ENCODE data around the gene POLN. TPM values are rescaled to one million over a fixed set of nuclear protein-coding genes. Genes with fewer than 3 reads are reported as not detected.
"Not testable (repeated sequence)": the region's sequence is repeated elsewhere in the genome, so short reads cannot be mapped to it uniquely, and the experiment has no call there.

The POLN gene
- total RNA-seq, 2 donors from 2014 or later, result 3.8 to 15.2 TPM

DNA sequence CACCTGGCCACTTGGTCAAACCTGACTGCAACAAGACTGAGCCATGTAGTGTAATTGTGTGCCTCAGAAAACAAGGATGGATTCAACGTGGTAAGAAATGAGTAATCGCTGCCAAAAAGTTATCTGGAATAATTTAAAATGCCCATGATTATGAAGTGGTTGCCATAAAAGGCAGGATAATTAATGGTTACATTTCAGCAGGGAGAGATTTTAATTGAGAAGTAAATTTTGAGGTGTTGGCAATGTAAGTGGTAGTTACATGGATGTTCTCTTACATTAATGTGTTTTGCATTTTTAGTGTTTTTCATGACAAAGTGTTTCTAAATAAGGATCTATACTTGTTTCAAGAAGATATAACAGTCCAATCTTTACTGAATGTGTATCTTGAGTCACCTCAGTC, 15.7 kb downstream of the POLN start:
- intact Hi-C loops (cut with DNase I), result no loop called here
- Histone ChIP-seq H3K36me3 (no peaks in the 10 kb centered on the region), H3K27me3 (replicated peaks; ENCODE audit: insufficient read depth) (no peaks in the 10 kb centered on the region), H3K9me3 (no peaks in the 10 kb centered on the region), H3K4me1 (replicated peaks) (no peaks in the 10 kb centered on the region), H3K27ac (no peak overlapping the region), H3K4me3 (no peak overlapping the region)
- TF ChIP-seq, protein P1, sequence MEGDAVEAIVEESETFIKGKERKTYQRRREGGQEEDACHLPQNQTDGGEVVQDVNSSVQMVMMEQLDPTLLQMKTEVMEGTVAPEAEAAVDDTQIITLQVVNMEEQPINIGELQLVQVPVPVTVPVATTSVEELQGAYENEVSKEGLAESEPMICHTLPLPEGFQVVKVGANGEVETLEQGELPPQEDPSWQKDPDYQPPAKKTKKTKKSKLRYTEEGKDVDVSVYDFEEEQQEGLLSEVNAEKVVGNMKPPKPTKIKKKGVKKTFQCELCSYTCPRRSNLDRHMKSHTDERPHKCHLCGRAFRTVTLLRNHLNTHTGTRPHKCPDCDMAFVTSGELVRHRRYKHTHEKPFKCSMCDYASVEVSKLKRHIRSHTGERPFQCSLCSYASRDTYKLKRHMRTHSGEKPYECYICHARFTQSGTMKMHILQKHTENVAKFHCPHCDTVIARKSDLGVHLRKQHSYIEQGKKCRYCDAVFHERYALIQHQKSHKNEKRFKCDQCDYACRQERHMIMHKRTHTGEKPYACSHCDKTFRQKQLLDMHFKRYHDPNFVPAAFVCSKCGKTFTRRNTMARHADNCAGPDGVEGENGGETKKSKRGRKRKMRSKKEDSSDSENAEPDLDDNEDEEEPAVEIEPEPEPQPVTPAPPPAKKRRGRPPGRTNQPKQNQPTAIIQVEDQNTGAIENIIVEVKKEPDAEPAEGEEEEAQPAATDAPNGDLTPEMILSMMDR (IDR thresholded peaks at IDR 0.05), result no peak
- TF ChIP-seq POLR2AphosphoS5 (IDR thresholded peaks at IDR 0.05) (no peak), POLR2A (IDR thresholded peaks at IDR 0.05) (no peak)
- DNase-seq (ENCODE audit: low spot score), result no peak
- WGBS, result 79% methylated on average over 2 of the region's 2 CpGs

GRCh38 chr4:2222838-2223237, 19.1 kb downstream of the POLN start:
- no peak for DNase-seq (ENCODE audit: low spot score)
- Histone ChIP-seq H3K4me1 (replicated peaks) (no peaks in the 10 kb centered on the region), H3K27ac (no peak overlapping the region), H3K9me3 (no peaks in the 10 kb centered on the region), H3K27me3 (replicated peaks; ENCODE audit: insufficient read depth) (no peaks in the 10 kb centered on the region), H3K36me3 (no peaks in the 10 kb centered on the region), H3K4me3 (no peak overlapping the region)
- intact Hi-C loops (cut with DNase I), result loop anchor here (5.0 kb wide), 1 partner anchor 239 kb away; no protein-coding TSS in a partner anchor
- TF ChIP-seq, protein P1 (IDR thresholded peaks at IDR 0.05), result no peak
- TF ChIP-seq POLR2AphosphoS5 (IDR thresholded peaks at IDR 0.05) (no peak), POLR2A (IDR thresholded peaks at IDR 0.05) (no peak)
- WGBS, result 51% methylated on average over 2 of the region's 2 CpGs

DNA sequence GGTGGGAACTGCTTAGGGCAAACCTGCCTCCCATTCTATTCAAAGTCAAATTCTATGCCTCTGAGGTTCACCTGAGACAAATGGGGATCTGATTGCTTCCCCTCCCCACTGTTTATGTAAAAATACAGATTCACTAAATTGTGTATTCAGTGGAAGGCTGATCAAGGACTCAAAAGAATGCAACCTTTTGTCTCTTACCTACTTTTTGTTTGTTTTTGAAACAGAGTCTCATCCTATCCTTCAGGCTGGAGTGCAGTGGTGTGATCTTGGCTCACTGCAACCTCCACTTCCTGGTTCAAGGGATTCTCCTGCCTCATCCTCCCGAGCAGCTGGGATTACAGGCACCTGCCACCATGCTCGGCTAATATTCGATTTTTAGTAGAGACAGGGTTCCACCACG, 20.5 kb downstream of the POLN start:
- not testable (repeated sequence) for H3K4me3 ChIP-seq; H3K4me1 ChIP-seq (replicated peaks); H3K27ac ChIP-seq; H3K27me3 ChIP-seq (replicated peaks; ENCODE audit: insufficient read depth); DNase-seq (ENCODE audit: low spot score); H3K9me3 ChIP-seq; H3K36me3 ChIP-seq
- intact Hi-C loops (cut with DNase I), result loop anchor here (5.0 kb wide), 1 partner anchor 241 kb away; no protein-coding TSS in a partner anchor
- 67% methylated on average over 4 of the region's 4 CpGs for WGBS

DNA sequence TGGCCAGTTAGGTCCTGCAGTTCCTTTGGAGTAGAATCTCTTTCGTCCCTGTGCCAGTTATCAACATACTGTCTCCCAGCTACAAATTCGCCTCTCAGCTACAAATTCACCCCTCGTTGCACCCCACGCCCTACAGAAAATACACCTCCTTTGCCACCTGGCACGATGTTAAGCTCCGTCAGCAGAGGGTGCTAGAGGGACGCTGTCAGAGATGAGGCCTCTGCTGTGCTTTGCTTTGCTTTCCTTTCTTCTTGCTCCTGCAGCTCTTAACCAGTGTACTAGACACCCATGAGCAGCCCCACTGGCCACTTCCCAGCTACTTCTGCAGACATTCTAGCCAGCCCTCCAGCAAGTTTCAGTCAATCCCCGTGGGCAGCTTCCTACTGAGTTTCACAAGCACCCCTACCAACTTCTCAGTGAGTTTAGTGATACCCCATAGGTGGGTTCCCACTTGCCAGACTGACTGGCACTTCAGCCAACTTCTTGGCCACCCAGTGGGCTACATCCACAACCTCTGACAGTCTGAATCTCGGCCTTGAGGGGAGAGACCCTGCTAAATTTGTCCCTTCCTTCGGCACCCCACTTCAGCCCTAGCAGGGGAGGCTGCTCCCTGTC, 21.8 kb downstream of the POLN start:
- no peaks in the 10 kb centered on the region for H3K36me3 ChIP-seq
- H3K4me1 ChIP-seq (replicated peaks), result no peaks in the 10 kb centered on the region
- H3K9me3 ChIP-seq, result no peaks in the 10 kb centered on the region
- WGBS, result 14% methylated on average over 10 of the region's 10 CpGs
- intact Hi-C loops (cut with DNase I), result loop anchor here (5.0 kb wide), 1 partner anchor 242 kb away; no protein-coding TSS in a partner anchor
- no peak overlapping the region for H3K27ac ChIP-seq
- peak; percentile 72 for DNase-seq (ENCODE audit: low spot score)
- TF ChIP-seq POLR2AphosphoS5 (IDR thresholded peaks at IDR 0.05), result peak; percentile 48
- TF ChIP-seq, protein P1 (IDR thresholded peaks at IDR 0.05), result peak; percentile 54 to 84 (median 82)
- no peak for TF ChIP-seq POLR2A (IDR thresholded peaks at IDR 0.05)
- H3K27me3 ChIP-seq (replicated peaks; ENCODE audit: insufficient read depth), result no peaks in the 10 kb centered on the region
- H3K4me3 ChIP-seq, result no peak overlapping the region

GRCh38 chr4:2219233-2219760, 22.6 kb downstream of the POLN start:
- Histone ChIP-seq H3K4me1 (replicated peaks) (no peaks in the 10 kb centered on the region), H3K4me3 (no peak overlapping the region), H3K9me3 (no peaks in the 10 kb centered on the region), H3K27me3 (replicated peaks; ENCODE audit: insufficient read depth) (no peaks in the 10 kb centered on the region), H3K27ac (no peak overlapping the region), H3K36me3 (no peaks in the 10 kb centered on the region)
- TF ChIP-seq, protein P1 (IDR thresholded peaks at IDR 0.05), result no peak
- TF ChIP-seq POLR2AphosphoS5 (IDR thresholded peaks at IDR 0.05) (no peak), POLR2A (IDR thresholded peaks at IDR 0.05) (no peak)
- intact Hi-C loops (cut with DNase I), result loop anchor here (5.0 kb wide), 1 partner anchor 133 kb away; no protein-coding TSS in a partner anchor
- WGBS, result 89% methylated on average over 6 of the region's 6 CpGs
- no peak for DNase-seq (ENCODE audit: low spot score)
